ENCODE data around the gene CYP46A1.

Gene CYP46A1

GRCh38 chr14:99731547-99732435 lies 47.7 kb downstream of the CYP46A1 start:
- DNase-seq: no peak

DNA sequence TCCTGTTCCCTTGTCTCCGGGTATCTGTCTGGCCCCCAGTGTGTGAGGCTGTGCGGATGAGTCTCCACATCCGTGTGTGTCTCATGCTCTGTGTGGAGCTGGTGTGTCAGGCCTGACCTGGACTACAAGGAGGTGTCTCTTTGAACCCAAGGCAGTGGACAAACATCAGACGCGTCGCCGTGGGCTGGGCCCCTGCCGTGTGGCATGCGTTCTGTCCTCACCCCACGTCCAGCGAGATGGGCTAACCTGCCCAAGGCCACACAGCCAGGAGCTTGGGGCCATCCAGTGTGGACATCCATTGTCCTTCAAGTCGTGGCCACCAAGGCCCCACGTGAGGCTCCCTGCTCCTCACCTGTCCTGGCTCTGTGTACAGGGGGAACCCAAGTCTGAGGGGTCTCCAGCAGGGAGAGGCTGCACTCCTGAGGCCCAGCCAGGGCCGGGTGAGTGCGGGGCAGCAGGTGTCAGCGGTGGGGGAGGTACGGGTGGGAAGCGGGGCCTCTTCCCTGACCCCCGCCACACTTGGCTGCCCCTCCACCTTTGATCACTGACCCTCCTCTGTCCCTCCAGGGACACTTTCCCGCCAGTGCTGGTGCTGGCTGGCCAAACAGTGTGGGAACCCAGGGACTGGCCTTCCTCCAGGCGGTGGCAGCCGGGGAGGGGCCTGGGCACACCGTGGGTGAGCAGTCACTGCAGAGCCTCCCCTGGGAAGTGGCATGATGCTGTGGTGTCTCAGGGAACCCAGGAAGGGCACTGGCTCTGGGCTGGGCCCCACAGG lies 48.5 kb downstream of the CYP46A1 start:
- DNase-seq: no peak

- no peak for DNase-seq
Measured at GRCh38 chr14:99733211-99733539, 49.1 kb downstream of the CYP46A1 start.

GRCh38 chr14:99733540-99734405 lies 49.7 kb downstream of the CYP46A1 start:
- DNase-seq: no peak

GRCh38 chr14:99734406-99735051 lies 50.4 kb downstream of the CYP46A1 start:
- DNase-seq: no peak

- DNase-seq: no peak
Measured at GRCh38 chr14:99735189-99736135, 51.4 kb downstream of the CYP46A1 start.

DNA sequence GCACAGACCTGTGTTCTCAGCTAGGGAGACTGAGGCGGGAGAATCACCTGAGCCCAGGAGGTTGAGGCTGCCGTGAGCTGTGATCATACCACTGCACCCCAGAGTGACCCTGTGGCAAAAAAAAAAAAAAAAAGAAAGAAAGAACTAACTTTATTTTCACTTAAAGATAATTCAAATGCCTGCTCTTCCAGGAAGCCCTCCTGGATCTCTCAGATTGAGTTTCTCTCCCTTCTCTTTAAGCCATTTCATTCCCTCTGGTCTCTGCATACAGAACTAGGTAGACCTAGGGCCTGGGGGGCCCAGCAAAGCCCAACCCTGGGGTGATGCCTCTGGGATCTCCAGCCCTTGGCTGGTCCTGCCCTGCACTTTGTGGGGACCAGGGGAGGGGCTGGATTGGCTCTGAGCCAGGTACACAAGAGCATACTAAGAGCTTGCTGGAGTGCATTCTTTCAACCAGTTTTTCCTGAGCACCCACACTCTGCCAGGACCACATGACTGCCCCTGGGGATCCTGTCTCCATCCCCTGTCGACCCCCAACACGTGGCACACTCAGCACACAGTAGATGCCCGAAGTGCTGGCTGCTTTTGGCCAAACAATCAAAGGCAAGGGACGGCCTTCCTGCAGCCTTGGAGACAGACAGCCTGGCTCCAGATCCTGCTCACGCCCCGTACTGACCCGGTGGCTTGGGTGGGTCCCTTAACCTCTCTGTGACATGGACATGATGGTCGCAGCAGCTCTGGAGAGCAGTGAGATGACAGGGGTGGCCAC lies 52.7 kb downstream of the CYP46A1 start:
- DNase-seq: no peak

DNA sequence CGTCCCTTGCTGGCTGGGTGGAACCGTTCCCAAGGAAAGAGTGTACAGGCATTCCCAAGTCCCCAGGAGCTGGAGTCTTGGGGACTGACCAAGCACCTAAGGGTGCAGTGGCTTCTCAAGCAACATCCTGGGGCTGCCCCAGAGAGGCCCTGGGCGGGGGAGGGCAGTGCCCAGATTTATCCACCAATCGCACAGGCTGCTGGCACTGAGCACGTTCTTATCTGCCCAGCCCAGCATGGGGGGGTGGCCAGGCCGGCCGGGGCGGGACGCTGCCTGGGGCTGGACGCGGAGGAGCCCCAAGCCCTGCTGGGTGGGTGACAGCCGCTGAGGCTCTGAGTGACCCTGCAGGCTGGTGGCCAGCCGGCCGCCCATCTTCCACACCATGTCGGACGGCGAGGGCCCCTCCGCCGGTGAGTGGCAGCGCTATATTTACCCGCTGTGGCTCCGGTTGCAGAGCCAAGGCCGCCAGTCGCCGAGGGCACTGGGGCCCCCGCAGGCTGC lies 53.4 kb downstream of the CYP46A1 start:
- no peak for DNase-seq

DNA sequence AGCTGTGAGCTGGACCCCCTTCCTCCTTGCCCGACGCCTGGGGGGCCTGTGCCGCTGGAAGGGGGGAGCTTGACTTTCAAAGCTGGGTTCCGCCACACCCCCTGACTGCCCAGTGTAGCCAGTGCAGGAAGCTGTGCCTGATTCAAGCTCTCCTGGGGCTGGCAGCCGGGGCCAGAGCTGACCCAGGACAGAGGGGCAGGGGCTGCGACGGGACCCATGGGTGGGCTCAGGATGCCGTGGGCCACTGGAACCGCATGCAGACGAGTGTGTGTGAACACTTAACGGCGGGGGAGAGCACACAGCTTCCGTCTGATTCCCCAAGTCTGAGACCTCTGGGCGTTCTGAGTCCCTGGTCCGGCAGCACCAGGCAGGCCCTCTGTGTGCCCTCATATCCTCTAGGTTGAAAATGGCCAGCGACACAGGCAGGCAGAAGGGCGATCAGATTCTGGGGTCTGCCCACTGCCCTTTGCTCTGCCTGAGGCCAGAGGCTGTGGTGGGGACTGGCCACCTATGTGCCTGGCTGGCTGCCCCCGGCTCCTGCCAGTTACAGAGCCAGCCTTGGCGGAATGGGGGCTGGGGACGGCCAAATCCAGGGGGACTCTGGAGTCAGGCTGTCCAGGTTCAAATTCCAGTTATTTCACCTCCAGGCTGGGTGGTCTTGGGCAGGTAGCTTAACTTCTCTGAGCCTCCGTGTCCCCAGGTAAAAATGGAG lies 54.0 kb downstream of the CYP46A1 start:
- DNase-seq: no peak

DNA sequence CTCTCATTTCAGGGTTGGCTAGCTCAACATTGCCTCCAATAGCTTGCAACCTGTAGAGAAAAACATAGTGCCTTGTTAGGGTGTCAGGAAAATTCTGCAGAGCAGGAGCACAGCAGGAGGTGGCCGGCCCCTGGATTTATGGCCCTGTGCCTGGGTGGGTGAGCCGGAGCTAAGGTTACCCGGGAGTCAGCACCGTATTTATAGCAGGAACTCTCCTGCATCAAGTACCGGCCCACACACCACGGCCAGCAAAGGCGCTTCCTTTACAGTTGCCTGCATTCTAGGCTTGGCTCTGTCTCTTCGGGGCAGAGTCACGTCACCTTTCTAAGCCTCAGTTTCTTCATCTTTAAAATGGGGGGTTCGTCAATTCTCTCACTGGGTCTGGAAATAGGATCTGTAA lies 56.3 kb downstream of the CYP46A1 start:
- DNase-seq: no peak

DNA sequence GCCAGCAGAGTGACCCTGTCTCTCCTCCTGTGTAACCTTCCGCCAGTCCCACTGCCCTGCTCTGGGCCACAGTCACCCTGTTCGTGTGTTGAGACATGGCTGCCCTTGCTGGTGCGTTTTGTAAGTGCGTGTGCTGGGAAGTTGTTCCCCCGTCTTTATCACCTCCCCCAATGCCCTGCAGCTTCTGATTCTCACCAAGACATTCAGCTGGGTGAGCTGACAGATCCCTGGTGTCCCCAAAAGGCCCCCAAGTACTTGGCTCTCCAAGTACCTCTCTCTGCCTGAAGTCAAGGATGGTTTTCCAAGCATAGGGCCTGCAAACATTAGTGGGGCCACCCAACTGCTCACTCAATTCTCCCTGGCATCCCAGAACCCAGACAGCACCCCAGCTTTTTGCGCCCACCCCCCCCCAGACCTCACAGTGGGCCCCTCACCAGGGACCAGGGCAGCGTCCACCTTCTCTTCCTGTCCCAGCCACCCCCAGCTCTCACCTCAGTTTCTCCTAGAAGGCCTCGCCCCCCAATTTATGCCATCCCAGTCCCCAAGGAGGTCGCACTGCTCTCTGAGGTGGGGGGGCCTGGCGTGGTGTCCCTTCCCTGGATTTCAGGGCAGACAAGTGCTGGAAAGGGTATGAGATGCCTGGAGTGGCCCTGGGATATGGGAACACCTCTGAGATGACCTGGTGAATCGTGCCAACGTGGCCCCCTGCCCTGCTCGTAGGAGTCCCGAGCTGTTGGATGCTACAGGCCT lies 57.3 kb downstream of the CYP46A1 start:
- no peak for DNase-seq

- DNase-seq: no peak
Measured at GRCh38 chr14:99742074-99742473, 58.0 kb downstream of the CYP46A1 start.

DNA sequence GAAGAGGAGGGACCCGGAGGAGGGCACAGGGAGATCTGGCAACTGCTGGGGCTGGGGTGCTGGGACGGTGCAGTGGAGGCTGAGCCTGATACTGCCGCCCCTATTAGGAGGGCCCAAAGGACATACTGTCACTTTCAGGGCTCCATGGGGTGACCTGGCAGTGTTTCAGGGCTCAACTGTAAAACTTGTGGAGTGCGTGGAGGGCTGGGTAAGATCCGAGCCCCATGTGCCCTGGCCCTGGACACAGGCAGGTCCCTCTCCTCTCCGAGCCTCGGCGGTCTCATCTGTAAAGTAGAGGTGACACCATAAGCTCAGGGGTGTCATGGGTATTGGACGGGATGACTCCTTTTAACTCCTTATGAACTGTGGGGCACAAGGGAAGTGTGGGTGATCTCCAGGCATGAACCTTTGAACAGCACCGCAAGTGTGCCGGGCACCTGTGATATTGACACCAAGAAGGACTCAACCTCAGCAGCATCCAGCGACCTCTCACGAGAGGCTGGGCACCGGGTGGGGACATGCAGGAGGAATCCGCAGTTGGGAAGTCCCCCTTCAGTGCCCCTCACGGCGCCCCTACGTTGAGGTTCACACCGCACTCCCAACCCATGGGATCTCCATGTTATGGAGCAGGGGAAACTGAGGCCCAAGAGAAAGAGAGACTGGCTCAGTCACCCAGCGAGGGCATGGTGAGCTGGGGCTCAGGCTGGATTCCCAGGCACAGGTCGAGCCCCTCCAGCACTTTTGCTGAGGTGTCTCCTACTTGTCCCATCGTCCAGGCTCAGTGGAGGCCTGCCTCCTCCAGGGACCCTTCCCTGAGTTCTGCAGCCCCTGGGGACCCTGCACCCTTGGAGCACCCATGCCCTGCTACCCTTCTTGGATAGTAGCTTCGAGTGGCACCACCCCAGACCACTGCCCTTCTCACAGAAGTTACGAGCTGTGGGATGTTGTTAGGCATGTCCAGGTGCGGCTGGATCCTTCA lies 58.7 kb downstream of the CYP46A1 start:
- DNase-seq: no peak

- DNase-seq: no peak
Measured at GRCh38 chr14:99744199-99744872, 60.2 kb downstream of the CYP46A1 start.

- DNase-seq: no peak
Measured at GRCh38 chr14:99744873-99745224, 60.8 kb downstream of the CYP46A1 start.

DNA sequence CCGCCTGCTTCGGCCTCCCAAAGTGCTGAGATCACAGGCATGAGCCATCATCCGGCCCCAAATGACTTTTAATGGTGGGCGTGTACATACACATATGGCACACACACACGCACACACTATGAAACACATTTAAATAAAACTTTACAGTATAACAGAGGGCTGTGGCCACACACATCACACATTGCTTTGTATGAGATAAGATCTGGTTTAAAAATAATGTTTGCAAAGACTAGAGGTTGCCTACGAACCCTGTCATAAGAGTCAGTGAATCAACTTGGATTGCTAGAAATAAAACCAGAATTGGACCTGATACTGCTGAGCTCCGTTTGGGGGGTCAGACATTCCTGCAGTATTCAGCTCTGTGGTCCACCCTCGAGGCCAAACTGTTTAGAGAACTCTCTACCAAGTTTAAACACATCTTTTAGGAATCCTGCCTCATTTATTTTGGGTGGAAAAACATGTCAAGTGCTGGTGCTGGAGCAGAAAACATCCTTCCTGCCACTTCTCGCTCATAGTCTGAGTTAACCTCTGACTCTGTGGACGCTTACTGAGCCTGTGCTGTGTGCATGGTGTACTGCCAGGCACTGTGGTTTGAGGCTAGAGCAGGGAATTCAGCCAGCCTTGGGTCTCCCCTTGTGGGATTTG lies 61.3 kb downstream of the CYP46A1 start:
- DNase-seq: no peak

GRCh38 chr14:99747167-99747566 lies 63.1 kb downstream of the CYP46A1 start:
- DNase-seq: no peak

Measured in NCI-H1436 (cell line).